Skeletal muscle tissue (tissue), 4 donors: ENCODE results near the gene ITPRID2. TPM values are rescaled to one million over a fixed set of nuclear protein-coding genes. Genes with fewer than 3 reads are reported as not detected.
A peak's percentile ranks its signal among the peaks of the same experiment; 100 is the strongest.

ENCODE experiments used
- H3K27ac ChIP-seq: one replicate; pipeline ENCODE4 v1.7.0; 2013; ENCODE audit warnings: mild to moderate bottlenecking, low read depth, low read length, inconsistent platforms
- H3K27me3 ChIP-seq, 3 donors: one replicate each; pipeline ENCODE4 v1.7.0; 2013; ENCODE audit warnings: low read length in 3 of 3; ENCODE audit not compliant: control insufficient read depth in 3 of 3, insufficient read depth in 3 of 3
- H3K36me3 ChIP-seq, 3 donors: one replicate each; pipeline ENCODE4 v1.7.0; 2013; ENCODE audit warnings: low read length in 3 of 3; ENCODE audit not compliant: control insufficient read depth in 3 of 3, insufficient read depth in 3 of 3
- H3K4me1 ChIP-seq, 3 donors: one replicate each; pipeline ENCODE4 v1.7.0; 2013; ENCODE audit warnings: low read length in 3 of 3, mild to moderate bottlenecking in 3 of 3; ENCODE audit not compliant: control insufficient read depth in 3 of 3, insufficient read depth in 3 of 3
- H3K4me3 ChIP-seq, 3 donors: one replicate each; pipeline ENCODE4 v1.7.0; 2013; ENCODE audit warnings: low read length in 3 of 3
- H3K9ac ChIP-seq, 3 donors: one replicate each; pipeline ENCODE4 v1.7.0; 2013; ENCODE audit warnings: low read length in 3 of 3, mild to moderate bottlenecking in 3 of 3, moderate library complexity in 2 of 3, low read depth in 1 of 3
- H3K9me3 ChIP-seq, 3 donors: one replicate each; pipeline ENCODE4 v1.7.0; 2013; ENCODE audit warnings: low read length in 3 of 3; ENCODE audit not compliant: control insufficient read depth in 3 of 3
- total RNA-seq: library from RNA; depleted of rRNA; stranded (reverse); fragments of >200 nt; gene quantifications from one replicate; pipeline ENCODE4 v1.2.3, GENCODE V29; 2014
- donor health status: Osteomylitis.

ITPRID2 gene
- total RNA-seq, 1 donor from 2014 or later: 43.3 TPM

DNA sequence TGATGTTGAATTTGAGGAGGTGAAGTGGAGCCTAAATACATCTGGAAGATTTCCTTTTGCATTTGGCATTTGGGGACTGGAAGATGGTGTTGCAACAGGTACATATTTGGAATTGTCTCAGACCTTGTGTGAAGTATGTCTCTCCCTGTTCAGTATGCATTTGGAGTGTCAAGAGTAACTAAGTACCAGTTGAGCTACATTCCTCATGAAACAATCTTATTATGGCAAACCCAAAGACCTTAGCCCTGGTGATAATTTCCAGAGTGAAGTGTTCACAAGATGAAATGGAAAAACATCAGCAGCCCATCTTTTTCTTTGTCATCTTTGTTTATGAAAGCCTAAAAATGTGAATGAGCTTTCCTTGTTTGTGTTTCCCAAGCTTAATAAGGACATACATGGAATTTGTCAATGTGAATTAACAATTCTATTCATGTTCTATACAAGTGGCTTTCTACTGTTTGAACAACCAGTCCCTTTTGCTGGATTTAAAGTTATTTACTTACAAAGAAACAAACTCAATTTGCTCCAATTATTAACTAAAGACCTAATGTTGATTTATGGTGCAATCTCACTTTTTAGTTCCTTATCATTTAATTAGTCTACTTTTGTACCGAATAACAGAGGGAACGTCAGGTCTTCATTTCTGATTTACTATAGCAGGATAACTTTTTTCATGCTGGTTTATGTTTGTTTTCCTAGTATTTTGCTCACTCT is 52.0 kb downstream of the ITPRID2 start:
- Histone ChIP-seq H3K27ac (no peak overlapping the region), H3K9ac (no peak overlapping the region), H3K9me3 (no peaks in the 10 kb centered on the region), H3K27me3 (no peaks in the 10 kb centered on the region), H3K36me3 (no peaks in the 10 kb centered on the region), H3K4me1 (no peaks in the 10 kb centered on the region), H3K4me3 (no peak overlapping the region)

DNA sequence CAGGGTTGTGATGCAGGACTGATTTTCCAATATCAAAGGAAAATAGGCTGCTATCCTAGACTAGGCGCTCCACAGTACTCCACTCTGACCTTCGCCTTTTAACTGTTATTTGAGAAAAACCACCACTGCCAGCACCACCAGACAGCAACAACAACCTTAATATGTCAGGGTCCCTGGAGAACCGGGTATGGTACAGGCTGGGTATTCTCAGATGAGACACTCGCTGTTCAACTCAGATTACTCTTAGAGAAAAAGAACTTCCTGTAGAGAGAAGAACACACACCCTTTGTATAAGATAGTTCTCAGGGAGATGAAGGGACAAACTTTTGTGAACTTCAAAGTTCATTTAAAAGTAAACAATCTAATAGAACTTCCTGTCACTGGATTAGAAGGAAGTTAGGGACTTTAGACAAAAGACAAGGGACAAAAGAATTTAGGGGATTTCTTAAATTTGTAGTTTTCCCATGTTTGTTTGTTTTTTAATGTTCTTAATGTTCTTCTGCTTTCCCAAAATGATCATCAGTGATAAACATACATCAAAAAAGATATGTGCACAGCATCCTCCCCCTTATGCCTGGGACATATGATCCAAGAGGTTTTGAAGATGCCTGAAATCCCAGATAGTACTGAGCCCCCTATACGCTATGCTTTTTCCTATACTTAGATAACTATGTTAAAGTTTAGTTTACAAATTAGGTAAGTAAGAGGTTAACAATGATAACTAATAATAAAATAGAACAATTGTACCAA is 52.8 kb downstream of the ITPRID2 start:
- no peaks in the 10 kb centered on the region for H3K36me3 ChIP-seq
- H3K4me1 ChIP-seq: no peaks in the 10 kb centered on the region
- H3K4me3 ChIP-seq: no peak overlapping the region
- no peaks in the 10 kb centered on the region for H3K9me3 ChIP-seq
- H3K27ac ChIP-seq: no peak overlapping the region
- H3K27me3 ChIP-seq: no peaks in the 10 kb centered on the region
- H3K9ac ChIP-seq: no peak overlapping the region

DNA sequence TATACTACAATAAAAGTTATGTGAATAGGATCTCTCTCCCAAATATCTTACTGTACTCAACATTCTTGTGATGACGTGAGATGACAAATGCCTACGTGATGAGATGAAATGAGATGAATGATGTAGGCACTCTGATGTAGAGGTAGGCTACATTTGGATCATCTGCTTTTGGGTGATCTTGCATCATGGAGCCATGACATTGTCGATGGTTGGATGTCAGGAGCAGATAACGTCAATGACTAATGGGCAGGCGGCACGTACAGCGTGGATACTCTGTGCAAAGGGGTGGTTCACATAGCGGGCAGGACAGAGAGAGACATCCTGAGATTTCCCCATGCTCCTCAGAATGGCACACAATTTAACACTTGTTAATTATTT is 53.4 kb downstream of the ITPRID2 start:
- Histone ChIP-seq H3K9me3 (no peaks in the 10 kb centered on the region), H3K27me3 (no peaks in the 10 kb centered on the region), H3K9ac (no peak overlapping the region), H3K27ac (no peak overlapping the region), H3K4me1 (no peaks in the 10 kb centered on the region), H3K36me3 (no peaks in the 10 kb centered on the region), H3K4me3 (no peak overlapping the region)

DNA sequence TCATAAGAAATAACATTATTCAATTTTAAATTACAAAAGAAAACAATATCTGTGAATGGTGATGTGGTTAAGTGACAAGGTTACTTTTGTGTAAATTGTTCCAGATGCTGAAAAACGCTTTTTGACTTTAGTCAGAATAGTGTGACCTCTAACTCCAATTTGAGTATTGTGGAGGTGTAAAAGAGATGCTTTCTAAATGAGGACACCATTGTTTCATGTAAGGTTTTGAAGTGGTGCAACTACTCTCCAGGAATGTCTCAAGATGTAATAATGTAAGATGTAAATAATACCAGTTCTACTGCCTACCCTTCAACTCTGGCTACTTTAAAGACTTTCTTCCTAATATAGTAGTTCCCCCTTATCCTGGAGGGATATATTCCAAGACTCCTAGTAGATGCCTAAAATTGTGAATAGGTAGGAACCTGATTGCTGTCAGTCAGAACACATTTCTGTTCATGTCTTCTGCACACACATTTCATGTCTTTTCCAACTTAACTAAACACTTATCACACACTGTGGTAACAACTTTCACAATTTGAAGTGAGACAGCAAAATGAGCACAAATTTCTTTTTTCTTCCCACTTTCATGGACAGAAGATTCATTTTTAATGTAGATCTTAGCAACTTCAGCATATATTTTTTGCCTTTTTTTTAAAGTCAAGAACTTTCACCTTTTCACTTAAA is 55.1 kb downstream of the ITPRID2 start:
- no peaks in the 10 kb centered on the region for H3K36me3 ChIP-seq
- no peak overlapping the region for H3K4me3 ChIP-seq
- H3K27me3 ChIP-seq: no peaks in the 10 kb centered on the region
- no peaks in the 10 kb centered on the region for H3K4me1 ChIP-seq
- no peak overlapping the region for H3K9ac ChIP-seq
- no peaks in the 10 kb centered on the region for H3K9me3 ChIP-seq
- no peak overlapping the region for H3K27ac ChIP-seq

DNA sequence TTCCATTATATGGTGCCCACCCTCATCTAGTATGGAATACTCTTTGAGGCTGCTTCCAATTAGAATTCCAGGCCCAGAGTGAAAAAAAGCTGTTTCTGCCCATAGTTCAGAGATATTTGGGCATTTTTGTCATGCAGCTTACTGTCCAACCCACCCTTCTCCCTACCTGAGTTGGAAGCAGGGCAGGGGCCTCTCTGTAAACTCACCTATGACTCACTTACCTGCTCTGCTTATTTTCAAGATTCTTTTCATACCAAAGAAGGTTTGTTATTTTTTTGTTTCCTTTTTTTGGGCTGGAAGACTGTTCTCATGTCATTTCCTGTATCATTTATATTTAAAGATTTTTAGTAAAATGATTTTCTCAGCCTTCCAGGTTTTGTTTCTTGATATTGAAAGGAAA is 55.7 kb downstream of the ITPRID2 start:
- Histone ChIP-seq H3K27ac (no peak overlapping the region), H3K4me1 (no peaks in the 10 kb centered on the region), H3K27me3 (no peaks in the 10 kb centered on the region), H3K4me3 (no peak overlapping the region), H3K9me3 (no peaks in the 10 kb centered on the region), H3K9ac (no peak overlapping the region), H3K36me3 (no peaks in the 10 kb centered on the region)

DNA sequence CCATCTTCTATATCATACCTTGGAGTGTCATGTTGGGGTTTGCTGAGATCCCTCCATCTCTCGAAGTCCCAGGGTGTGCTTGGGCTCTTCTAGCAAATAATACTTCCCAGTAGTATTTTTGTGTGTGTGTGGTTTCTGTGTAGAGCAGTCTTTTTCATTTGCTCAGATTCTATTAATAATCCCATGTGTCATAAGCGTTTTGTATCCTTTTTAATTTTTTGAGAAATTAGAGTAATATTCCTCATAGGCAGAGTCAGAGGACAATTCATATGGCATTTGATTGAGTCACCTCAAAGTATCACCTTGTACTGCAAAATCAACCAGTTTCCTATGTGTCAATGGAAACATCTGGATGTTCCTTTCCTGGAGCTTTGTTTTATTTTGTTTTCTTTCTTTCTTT is 56.7 kb downstream of the ITPRID2 start:
- Histone ChIP-seq H3K9ac (no peak overlapping the region), H3K27ac (no peak overlapping the region), H3K36me3 (no peaks in the 10 kb centered on the region), H3K4me3 (no peak overlapping the region), H3K27me3 (no peaks in the 10 kb centered on the region), H3K4me1 (no peaks in the 10 kb centered on the region), H3K9me3 (no peaks in the 10 kb centered on the region)

DNA sequence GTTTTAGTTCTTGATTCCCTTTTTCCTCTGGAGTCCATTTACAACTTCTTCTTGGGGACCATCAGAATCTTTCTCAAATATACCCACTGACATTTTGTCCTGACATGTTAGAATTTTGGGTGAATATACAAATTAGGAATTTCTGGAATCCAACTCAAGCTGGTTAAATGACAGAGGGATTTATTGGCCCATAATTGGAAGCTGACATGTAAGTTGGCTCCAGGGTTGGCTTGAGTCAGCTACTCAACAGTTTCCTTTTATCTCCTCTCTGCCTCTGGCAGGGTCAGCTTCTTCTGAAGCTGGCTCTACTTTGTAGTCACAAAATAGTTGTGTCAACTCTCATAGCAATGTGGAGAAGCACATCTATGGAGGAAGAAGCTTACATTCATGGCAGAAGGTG is 57.5 kb downstream of the ITPRID2 start:
- no peak overlapping the region for H3K9ac ChIP-seq
- H3K4me3 ChIP-seq: no peak overlapping the region
- no peaks in the 10 kb centered on the region for H3K4me1 ChIP-seq
- H3K36me3 ChIP-seq: no peaks in the 10 kb centered on the region
- H3K27me3 ChIP-seq: no peaks in the 10 kb centered on the region
- H3K9me3 ChIP-seq: no peaks in the 10 kb centered on the region
- no peak overlapping the region for H3K27ac ChIP-seq

DNA sequence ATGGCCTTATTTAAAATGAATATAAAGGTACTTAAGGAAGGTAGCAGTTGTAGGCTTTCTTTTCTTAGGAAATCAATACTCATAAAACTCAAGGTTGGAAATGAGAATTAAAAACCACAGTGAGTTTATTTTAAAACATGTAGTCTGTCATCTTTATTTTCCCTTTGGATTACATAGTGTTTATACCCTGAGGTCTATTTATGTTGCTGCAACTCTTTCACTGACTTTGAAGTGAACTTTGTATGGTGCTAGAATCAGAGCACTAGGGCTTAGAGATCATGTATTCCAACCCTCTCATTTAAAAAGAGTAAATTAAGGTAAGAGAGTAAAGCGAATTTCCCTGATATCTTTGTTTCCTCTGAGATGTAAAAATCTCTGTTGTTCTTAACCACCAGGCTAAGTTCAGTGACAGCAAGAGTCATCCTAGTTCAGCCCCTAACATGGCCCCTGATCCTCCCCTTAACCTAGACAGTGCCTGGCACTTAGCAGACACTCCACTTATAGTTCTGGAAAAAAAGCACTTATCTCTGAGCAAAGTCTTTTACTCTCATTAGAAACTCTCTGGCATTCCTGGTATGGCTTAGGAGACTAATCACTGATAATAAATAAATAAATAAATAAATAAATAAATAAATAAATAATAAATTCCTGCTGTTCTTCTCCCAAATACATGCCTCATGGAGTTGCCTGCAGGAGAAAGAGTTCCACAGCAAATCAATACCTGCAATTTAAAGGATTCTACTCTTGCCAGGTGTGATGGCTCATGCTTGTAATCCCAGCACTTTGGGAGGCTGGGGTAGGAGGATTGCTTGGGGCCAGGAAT is 61.1 kb downstream of the ITPRID2 start:
- Histone ChIP-seq H3K9me3 (no peaks in the 10 kb centered on the region), H3K27me3 (no peaks in the 10 kb centered on the region), H3K9ac (no peak overlapping the region), H3K36me3 (no peaks in the 10 kb centered on the region), H3K27ac (no peak overlapping the region), H3K4me1 (no peaks in the 10 kb centered on the region), H3K4me3 (no peak overlapping the region)

DNA sequence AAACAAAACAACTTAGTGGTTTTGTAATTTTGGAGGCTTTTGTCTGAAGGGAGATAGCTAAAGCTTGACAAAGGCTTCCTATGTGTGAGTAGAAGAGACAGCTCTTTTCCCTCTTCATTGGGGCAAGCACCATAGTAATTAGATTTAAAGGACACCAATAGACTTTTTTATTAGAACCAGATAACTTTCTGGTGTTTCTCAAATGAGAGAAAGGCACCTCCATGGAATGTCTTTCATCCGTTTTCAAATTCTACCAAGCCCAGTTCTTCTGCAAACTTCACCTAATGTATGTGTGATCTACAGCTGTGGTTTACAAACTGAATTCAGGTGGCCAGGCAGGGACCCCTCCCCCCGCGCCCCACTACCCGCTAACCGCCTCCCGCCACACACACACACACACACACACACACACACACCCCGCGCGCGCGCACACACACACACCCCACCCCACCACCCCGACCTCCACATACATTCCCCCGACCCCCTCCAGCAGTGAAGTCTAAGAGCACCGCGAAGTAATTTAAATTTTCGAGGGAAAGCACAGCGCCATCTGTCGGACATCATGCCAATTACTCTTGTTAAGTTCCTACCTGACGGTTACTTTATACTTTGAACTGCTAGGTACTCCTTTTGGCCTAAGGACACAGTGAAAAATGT is 62.5 kb downstream of the ITPRID2 start:
- H3K4me1 ChIP-seq: no peaks in the 10 kb centered on the region
- H3K27me3 ChIP-seq: no peaks in the 10 kb centered on the region
- peak overlapping the region in 1 of 3 donors; percentile 25 for H3K4me3 ChIP-seq
- H3K9me3 ChIP-seq: no peaks in the 10 kb centered on the region
- H3K9ac ChIP-seq: no peak overlapping the region
- no peak overlapping the region for H3K27ac ChIP-seq
- no peaks in the 10 kb centered on the region for H3K36me3 ChIP-seq
